HepG2 (cell line): ENCODE results near the gene PPP1R13L. TPM values are rescaled to one million over a fixed set of nuclear protein-coding genes. Genes with fewer than 3 reads are reported as not detected.

Source experiments
- ADNP ChIP-seq: sonication (generic); formaldehyde crosslinking; IDR thresholded peaks from 2 replicates; pipeline ENCODE4 v1.4.0; 2020; ENCODE audit warnings: missing genetic modification reagents
- CBX5 ChIP-seq: sonication (generic); formaldehyde crosslinking; IDR thresholded peaks from 2 replicates; pipeline ENCODE4 v1.4.0; 2020; ENCODE audit warnings: missing genetic modification reagents, borderline replicate concordance
- DR1 ChIP-seq: sonication (generic); formaldehyde crosslinking; IDR thresholded peaks from 2 replicates; pipeline ENCODE4 v1.8.0; 2021; ENCODE audit warnings: mild to moderate bottlenecking, missing genetic modification reagents, inconsistent platforms
- ESRRA ChIP-seq: sonication (generic); formaldehyde crosslinking; IDR thresholded peaks from 2 replicates; pipeline ENCODE4 v1.5.1; 2020; ENCODE audit warnings: mild to moderate bottlenecking, low read depth, missing genetic modification reagents
- FOXO1 ChIP-seq: sonication (generic); formaldehyde crosslinking; IDR thresholded peaks from 2 replicates; pipeline ENCODE4 v1.4.0; 2020; ENCODE audit warnings: missing genetic modification reagents
- HCFC1 ChIP-seq: fragments of 150-350 bp; IDR thresholded peaks from 2 replicates; pipeline ENCODE4 v1.6.1; 2014; ENCODE audit warnings: low read depth, low read length
- HNRNPUL1 ChIP-seq: fragments of 200-400 bp; formaldehyde crosslinking; IDR thresholded peaks from 2 replicates; pipeline ENCODE4 v1.6.1; 2017; ENCODE audit warnings: low read depth, mild to moderate bottlenecking, low read length, moderate library complexity
- KDM5A ChIP-seq: fragments of 200-600 bp; sonication (generic); IDR thresholded peaks from 2 replicates; pipeline ENCODE4 v1.7.0; 2018; ENCODE audit warnings: antibody characterized with exemption, mild to moderate bottlenecking, low read length, borderline replicate concordance
- KMT2A ChIP-seq: sonication (generic); formaldehyde crosslinking; IDR thresholded peaks from 2 replicates; pipeline ENCODE4 v1.4.0; 2020; ENCODE audit warnings: missing genetic modification reagents
- MEIS2 ChIP-seq: sonication (generic); formaldehyde crosslinking; IDR thresholded peaks from 2 replicates; pipeline ENCODE4 v1.9.0; 2021; ENCODE audit warnings: mild to moderate bottlenecking, missing genetic modification reagents
- RXRA ChIP-seq: sonication (generic); formaldehyde crosslinking; IDR thresholded peaks from 2 replicates; pipeline ENCODE4 v1.5.1; 2020; ENCODE audit warnings: missing genetic modification reagents
- TOE1 ChIP-seq: sonication (generic); formaldehyde crosslinking; IDR thresholded peaks from 2 replicates; pipeline ENCODE4 v1.4.0; 2020; ENCODE audit warnings: mild to moderate bottlenecking, missing genetic modification reagents
- ZNF431 ChIP-seq: sonication (generic); formaldehyde crosslinking; IDR thresholded peaks from 2 replicates; pipeline ENCODE4 v1.9.0; 2022; ENCODE audit warnings: missing genetic modification reagents, low read depth, mild to moderate bottlenecking, borderline replicate concordance
- ZNF7 ChIP-seq: IDR thresholded peaks from 2 replicates; pipeline ENCODE4 v1.6.1; 2016; ENCODE audit warnings: missing biosample characterization, missing genetic modification reagents
- ZNF768 ChIP-seq: sonication (generic); formaldehyde crosslinking; IDR thresholded peaks from 2 replicates; pipeline ENCODE4 v1.4.0; 2020; ENCODE audit warnings: missing genetic modification reagents
- ZNF839 ChIP-seq: sonication (generic); formaldehyde crosslinking; IDR thresholded peaks from 2 replicates; pipeline ENCODE4 v1.4.0; 2020; ENCODE audit warnings: missing genetic modification reagents, mild to moderate bottlenecking, borderline replicate concordance
- ZSCAN20 ChIP-seq: sonication (generic); formaldehyde crosslinking; IDR thresholded peaks from 2 replicates; pipeline ENCODE4 v1.4.0; 2020; ENCODE audit warnings: missing genetic modification reagents, mild to moderate bottlenecking, borderline replicate concordance
- ZSCAN9 ChIP-seq: IDR thresholded peaks from 2 replicates; pipeline ENCODE4 v1.6.1; 2016; ENCODE audit warnings: borderline replicate concordance
- polyA plus RNA-seq, 8 experiments: library from polyadenylated mRNA; depleted of rRNA in 3 of 8; stranded (reverse) in 7 of 8; unstranded in 1 of 8; fragments of >200 nt; fragmentation: Illumina TruSeq in 4 of 8; extraction: Trizol in 4 of 8; gene quantifications; 2 replicates each; pipeline versions ENCODE4 v1.2.1 to v1.2.3, GENCODE V29; 2011 to 2016; ENCODE audit warnings: low read depth in 4 of 8, missing spikeins in 1 of 8, mixed read lengths in 1 of 8; ENCODE audit not compliant: insufficient read depth in 1 of 8
- total RNA-seq, 5 experiments: library from RNA; depleted of rRNA; stranded (reverse); fragments of >200 nt; fragmentation: Illumina TruSeq; extraction: Trizol; gene quantifications; 2 replicates each; pipeline ENCODE4 v1.2.3, GENCODE V29; 2016; ENCODE audit warnings: low read depth in 1 of 5
- TF ChIP-seq, protein P1 (sequence below): sonication (generic); formaldehyde crosslinking; IDR thresholded peaks from 2 replicates; pipeline ENCODE4 v1.8.0; 2022; ENCODE audit warnings: mild to moderate bottlenecking, missing genetic modification reagents, borderline replicate concordance
- TF ChIP-seq, protein P2 (sequence below): IDR thresholded peaks from 2 replicates; pipeline ENCODE4 v1.6.1; 2016; ENCODE audit warnings: control low read depth
- TF ChIP-seq, protein P3 (sequence below), 2 experiments: sonication (generic) in 1 of 2; formaldehyde crosslinking in 1 of 2; IDR thresholded peaks; 2 replicates each; pipeline versions ENCODE4 v1.4.0 to v1.6.1; 2018 to 2020; ENCODE audit warnings: missing genetic modification reagents in 2 of 2, borderline replicate concordance in 1 of 2, low read depth in 1 of 2, mild to moderate bottlenecking in 1 of 2, missing biosample characterization in 1 of 2

PPP1R13L gene
- total and polyA plus RNA-seq, 2 of the 13 experiments (the other 11 are each of a cell fraction or from before 2014, with no cell fraction given) = 1.3 to 6.6 TPM

DNA sequence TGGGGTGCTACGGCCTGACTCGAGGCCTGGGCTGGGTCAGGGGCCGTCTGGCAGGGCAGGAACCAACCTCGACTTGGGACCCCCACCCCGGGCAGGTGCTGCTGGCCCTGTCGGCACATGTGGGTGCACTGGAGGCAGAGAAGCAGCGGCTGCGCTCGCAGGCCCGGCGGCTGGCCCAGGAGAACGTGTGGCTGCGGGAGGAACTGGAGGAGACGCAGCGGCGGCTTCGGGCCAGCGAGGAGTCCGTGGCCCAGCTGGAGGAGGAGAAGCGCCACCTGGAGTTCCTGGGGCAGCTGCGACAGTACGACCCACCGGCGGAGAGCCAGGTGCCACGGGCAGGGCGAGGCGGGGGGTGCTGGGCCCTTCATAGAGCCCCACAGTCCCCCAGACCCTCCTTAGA lies 58.4 kb downstream of the PPP1R13L start (continued):
- TF ChIP-seq, protein P1, sequence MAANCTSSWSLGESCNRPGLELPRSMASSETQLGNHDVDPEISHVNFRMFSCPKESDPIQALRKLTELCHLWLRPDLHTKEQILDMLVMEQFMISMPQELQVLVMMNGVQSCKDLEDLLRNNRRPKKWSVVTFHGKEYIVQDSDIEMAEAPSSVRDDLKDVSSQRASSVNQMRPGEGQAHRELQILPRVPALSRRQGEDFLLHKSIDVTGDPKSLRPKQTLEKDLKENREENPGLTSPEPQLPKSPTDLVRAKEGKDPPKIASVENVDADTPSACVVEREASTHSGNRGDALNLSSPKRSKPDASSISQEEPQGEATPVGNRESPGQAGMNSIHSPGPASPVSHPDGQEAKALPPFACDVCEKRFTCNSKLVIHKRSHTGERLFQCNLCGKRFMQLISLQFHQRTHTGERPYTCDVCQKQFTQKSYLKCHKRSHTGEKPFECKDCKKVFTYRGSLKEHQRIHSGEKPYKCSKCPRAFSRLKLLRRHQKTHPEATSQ (CRISPR knock-in tag) = no peak
- TF ChIP-seq, protein P2, sequence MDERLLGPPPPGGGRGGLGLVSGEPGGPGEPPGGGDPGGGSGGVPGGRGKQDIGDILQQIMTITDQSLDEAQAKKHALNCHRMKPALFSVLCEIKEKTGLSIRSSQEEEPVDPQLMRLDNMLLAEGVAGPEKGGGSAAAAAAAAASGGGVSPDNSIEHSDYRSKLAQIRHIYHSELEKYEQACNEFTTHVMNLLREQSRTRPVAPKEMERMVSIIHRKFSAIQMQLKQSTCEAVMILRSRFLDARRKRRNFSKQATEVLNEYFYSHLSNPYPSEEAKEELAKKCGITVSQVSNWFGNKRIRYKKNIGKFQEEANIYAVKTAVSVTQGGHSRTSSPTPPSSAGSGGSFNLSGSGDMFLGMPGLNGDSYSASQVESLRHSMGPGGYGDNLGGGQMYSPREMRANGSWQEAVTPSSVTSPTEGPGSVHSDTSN (CRISPR knock-in tag) = no peak
- TF ChIP-seq ZNF431 (CRISPR knock-in tag) = no peak
- no peak for TF ChIP-seq ZSCAN9 (CRISPR knock-in tag)
- no peak for TF ChIP-seq ESRRA
- TF ChIP-seq HCFC1 = no peak
- TF ChIP-seq, protein P3, sequence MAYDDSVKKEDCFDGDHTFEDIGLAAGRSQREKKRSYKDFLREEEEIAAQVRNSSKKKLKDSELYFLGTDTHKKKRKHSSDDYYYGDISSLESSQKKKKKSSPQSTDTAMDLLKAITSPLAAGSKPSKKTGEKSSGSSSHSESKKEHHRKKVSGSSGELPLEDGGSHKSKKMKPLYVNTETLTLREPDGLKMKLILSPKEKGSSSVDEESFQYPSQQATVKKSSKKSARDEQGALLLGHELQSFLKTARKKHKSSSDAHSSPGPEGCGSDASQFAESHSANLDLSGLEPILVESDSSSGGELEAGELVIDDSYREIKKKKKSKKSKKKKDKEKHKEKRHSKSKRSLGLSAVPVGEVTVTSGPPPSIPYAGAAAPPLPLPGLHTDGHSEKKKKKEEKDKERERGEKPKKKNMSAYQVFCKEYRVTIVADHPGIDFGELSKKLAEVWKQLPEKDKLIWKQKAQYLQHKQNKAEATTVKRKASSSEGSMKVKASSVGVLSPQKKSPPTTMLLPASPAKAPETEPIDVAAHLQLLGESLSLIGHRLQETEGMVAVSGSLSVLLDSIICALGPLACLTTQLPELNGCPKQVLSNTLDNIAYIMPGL (CRISPR knock-in tag; IDR thresholded peaks at IDR 0.05; ENCODE audit: borderline replicate concordance in 1 of 2, low read depth in 1 of 2) = peak; percentile 26 to 28; a peak in 2 of 4 replicates
- TF ChIP-seq FOXO1 (CRISPR knock-in tag) = no peak
- no peak for TF ChIP-seq HNRNPUL1
- TF ChIP-seq DR1 (CRISPR knock-in tag) = no peak
- no peak for TF ChIP-seq MEIS2 (CRISPR knock-in tag)
- no peak for TF ChIP-seq ZSCAN20 (CRISPR knock-in tag)
- no peak for TF ChIP-seq ZNF7 (CRISPR knock-in tag)
- TF ChIP-seq ADNP (CRISPR knock-in tag) = no peak
- peak; percentile 30; the same call in 1 of the 2 replicates for TF ChIP-seq ZNF768 (CRISPR knock-in tag)
- no peak for TF ChIP-seq CBX5 (CRISPR knock-in tag)
- no peak for TF ChIP-seq KDM5A
- TF ChIP-seq TOE1 (CRISPR knock-in tag) = no peak
- 0 out of 2 replicates have a peak, but pooled peaks have one; percentile 21 for TF ChIP-seq RXRA (CRISPR knock-in tag)
- TF ChIP-seq ZNF839 = no peak
- no peak for TF ChIP-seq KMT2A
